Natural killer cell (primary cell): ENCODE measurements around the gene PPP2R2C. TPM values are rescaled to one million over a fixed set of nuclear protein-coding genes. Genes with fewer than 3 reads are reported as not detected.
A peak's percentile ranks its signal among the peaks of the same experiment; 100 is the strongest.

Experiments used
- ATAC-seq, 3 donors: fragments of 150-1000 bp in 2 of 3; fragments of 200-7000 bp in 1 of 3; cut with Tn5 transposase; 1 replicate in 1 of 3; 2 replicates in 2 of 3; pipeline ENCODE4 v1.10.0; 2021; ENCODE audit warnings: mild to moderate bottlenecking in 2 of 3, moderate library complexity in 2 of 3
- DNase-seq, 2 donors: peaks; one replicate each; pipeline versions ENCODE4 v3.0.0 to v3.0.0-alpha.2; 2013 to 2021; ENCODE audit warnings: mixed read lengths in 1 of 2
- H3K27ac ChIP-seq: one replicate; pipeline ENCODE4 v1.5.1; 2013; ENCODE audit warnings: mild to moderate bottlenecking, low read length
- H3K27me3 ChIP-seq: one replicate; pipeline ENCODE4 v1.6.1; 2013; ENCODE audit warnings: low read length; ENCODE audit not compliant: control insufficient read depth, insufficient read depth
- H3K36me3 ChIP-seq: one replicate; pipeline ENCODE4 v1.6.1; 2013; ENCODE audit warnings: low read length; ENCODE audit not compliant: control insufficient read depth, insufficient read depth
- H3K4me1 ChIP-seq: one replicate; pipeline ENCODE4 v1.6.1; 2013; ENCODE audit warnings: low read length; ENCODE audit not compliant: control insufficient read depth, insufficient read depth
- H3K4me3 ChIP-seq: one replicate; pipeline ENCODE4 v1.5.1; 2013; ENCODE audit warnings: low read length
- H3K9me3 ChIP-seq: one replicate; pipeline ENCODE4 v1.6.1; 2013; ENCODE audit warnings: low read length; ENCODE audit not compliant: control insufficient read depth, insufficient read depth
- H3K27ac Mint-ChIP-seq, 2 donors: one replicate each; pipeline ENCODE4 v1.8.0; 2022; ENCODE audit warnings: mild to moderate bottlenecking in 2 of 2, mixed read lengths in 2 of 2, moderate library complexity in 1 of 2
- H3K27me3 Mint-ChIP-seq, 2 donors: one replicate each; pipeline ENCODE4 v1.8.0; 2022; ENCODE audit warnings: low read depth in 2 of 2, mixed read lengths in 2 of 2
- H3K36me3 Mint-ChIP-seq: one replicate; pipeline ENCODE4 v1.8.0; 2022; ENCODE audit warnings: mixed read lengths
- H3K4me1 Mint-ChIP-seq, 2 donors: one replicate each; pipeline ENCODE4 v1.8.0; 2022; ENCODE audit warnings: mixed read lengths in 2 of 2
- H3K4me3 Mint-ChIP-seq: one replicate; pipeline ENCODE4 v1.8.0; 2022; ENCODE audit warnings: mild to moderate bottlenecking, moderate library complexity, mixed read lengths
- H3K9me3 Mint-ChIP-seq, 2 donors: one replicate each; pipeline ENCODE4 v1.8.0; 2022; ENCODE audit warnings: mixed read lengths in 2 of 2
- WGBS: methylation state at CpG from one replicate; pipeline ENCODE4 v1.1.7; 2013; ENCODE audit warnings: missing lambda C conversion rate; ENCODE audit not compliant: insufficient coverage; 5-methylcytosine and 5-hydroxymethylcytosine counted together
- intact Hi-C: fragments of 100-400 bp; cut with micrococcal nuclease; formaldehyde crosslinking; loops from one replicate; pipeline ENCODE4 v1.14.2; 2022
- total RNA-seq, 4 donors: library from RNA; stranded (reverse); fragments of 120-200 nt in 1 of 4; gene quantifications; one replicate each; pipeline versions ENCODE4 v1.2.3 to v1.2.4, GENCODE V29; 2013 to 2022
- TF ChIP-seq, protein P1 (sequence below): fragments of 200-600 bp; IDR thresholded peaks from one replicate; pipeline ENCODE4 v1.8.0; 2022; ENCODE audit warnings: antibody characterized with exemption

The PPP2R2C gene
- total RNA-seq, 3 donors from 2014 or later (not counting 1 experiment from before 2014, with no cell fraction given), result not detected

DNA sequence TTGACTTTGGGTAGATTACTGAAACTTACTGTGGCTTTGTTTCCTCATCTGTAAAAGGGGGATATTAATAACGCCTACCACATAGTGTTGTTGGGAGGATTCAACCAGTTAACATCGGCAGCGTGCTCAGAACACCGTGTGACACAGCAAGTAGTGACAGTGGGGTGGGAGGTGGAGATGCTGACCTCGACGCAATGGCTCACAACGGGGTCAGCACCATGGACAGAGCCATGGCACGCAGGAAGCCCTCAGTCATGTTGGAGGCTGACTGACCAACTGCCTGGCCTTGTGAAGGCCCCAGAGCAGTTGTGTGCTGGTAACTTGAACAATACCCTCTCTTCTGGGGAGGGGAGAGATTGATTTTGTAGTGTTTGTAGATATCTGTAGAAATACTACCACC lies 109.5 kb downstream of the PPP2R2C start:
- peak in 1 of 2 donors; percentile 49 for DNase-seq
- Histone ChIP-seq H3K36me3 (no peaks in the 10 kb centered on the region), H3K4me3 (no peak overlapping the region), H3K9me3 (no peaks in the 10 kb centered on the region), H3K27me3 (no peaks in the 10 kb centered on the region), H3K4me1 (no peaks in the 10 kb centered on the region), H3K27ac (no peak overlapping the region)
- Mint-ChIP-seq H3K9me3 (no peaks in the 10 kb centered on the region), H3K27me3 (peaks cover 6 to 22% of the 10 kb centered on the region in 2 donors), H3K36me3 (no peaks in the 10 kb centered on the region), H3K4me3 (no peak overlapping the region), H3K4me1 (peaks cover 0 to 4% of the 10 kb centered on the region in 2 donors), H3K27ac (no peak overlapping the region)
- ATAC-seq, result no peak
- intact Hi-C loops, result no loop called here
- TF ChIP-seq, protein P1, sequence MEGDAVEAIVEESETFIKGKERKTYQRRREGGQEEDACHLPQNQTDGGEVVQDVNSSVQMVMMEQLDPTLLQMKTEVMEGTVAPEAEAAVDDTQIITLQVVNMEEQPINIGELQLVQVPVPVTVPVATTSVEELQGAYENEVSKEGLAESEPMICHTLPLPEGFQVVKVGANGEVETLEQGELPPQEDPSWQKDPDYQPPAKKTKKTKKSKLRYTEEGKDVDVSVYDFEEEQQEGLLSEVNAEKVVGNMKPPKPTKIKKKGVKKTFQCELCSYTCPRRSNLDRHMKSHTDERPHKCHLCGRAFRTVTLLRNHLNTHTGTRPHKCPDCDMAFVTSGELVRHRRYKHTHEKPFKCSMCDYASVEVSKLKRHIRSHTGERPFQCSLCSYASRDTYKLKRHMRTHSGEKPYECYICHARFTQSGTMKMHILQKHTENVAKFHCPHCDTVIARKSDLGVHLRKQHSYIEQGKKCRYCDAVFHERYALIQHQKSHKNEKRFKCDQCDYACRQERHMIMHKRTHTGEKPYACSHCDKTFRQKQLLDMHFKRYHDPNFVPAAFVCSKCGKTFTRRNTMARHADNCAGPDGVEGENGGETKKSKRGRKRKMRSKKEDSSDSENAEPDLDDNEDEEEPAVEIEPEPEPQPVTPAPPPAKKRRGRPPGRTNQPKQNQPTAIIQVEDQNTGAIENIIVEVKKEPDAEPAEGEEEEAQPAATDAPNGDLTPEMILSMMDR, result no peak
- WGBS, result 40% methylated on average over 8 of the region's 8 CpGs

DNA sequence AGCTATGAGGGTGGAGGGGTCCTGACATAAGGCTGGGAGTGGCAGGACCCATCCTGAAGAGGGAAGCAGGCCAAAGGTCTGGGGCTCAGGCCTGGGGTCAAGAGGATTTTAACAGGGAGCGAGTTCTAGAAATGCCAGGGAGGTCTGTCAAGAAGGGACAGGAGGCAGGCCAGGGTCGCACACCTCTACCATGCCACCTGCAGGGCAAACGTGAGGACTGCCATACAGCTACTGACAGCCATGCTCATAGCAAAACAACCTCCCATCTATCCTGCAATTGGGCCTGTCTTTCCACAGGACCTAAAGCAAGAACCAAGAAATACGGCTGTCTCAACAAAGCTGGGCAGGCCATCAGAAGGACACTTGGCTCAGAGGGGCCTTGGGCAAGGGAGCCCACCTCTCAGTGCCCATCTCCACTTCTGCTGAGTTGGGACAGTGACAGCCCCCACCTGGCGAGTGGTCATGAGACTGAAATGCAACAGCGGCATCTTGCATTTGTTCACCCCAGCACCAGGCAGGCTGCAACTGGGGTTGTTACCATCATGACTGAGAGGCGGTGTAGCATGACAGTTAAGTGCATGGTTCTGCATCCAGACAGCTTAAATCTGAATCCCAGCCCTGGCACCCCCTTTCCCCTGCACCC lies 110.0 kb downstream of the PPP2R2C start:
- ATAC-seq (no peak), DNase-seq (no peak)
- TF ChIP-seq, protein P1, result no peak
- Histone ChIP-seq H3K27me3 (no peaks in the 10 kb centered on the region), H3K36me3 (no peaks in the 10 kb centered on the region), H3K4me3 (no peak overlapping the region), H3K4me1 (no peaks in the 10 kb centered on the region), H3K9me3 (no peaks in the 10 kb centered on the region), H3K27ac (no peak overlapping the region)
- intact Hi-C loops, result no loop called here
- Mint-ChIP-seq H3K27me3 (peaks cover 6 to 19% of the 10 kb centered on the region in 2 donors), H3K9me3 (no peaks in the 10 kb centered on the region), H3K4me3 (no peak overlapping the region), H3K4me1 (peaks cover 0 to 4% of the 10 kb centered on the region in 2 donors), H3K36me3 (no peaks in the 10 kb centered on the region), H3K27ac (no peak overlapping the region)
- 72% methylated on average over 7 of the region's 7 CpGs for WGBS

DNA sequence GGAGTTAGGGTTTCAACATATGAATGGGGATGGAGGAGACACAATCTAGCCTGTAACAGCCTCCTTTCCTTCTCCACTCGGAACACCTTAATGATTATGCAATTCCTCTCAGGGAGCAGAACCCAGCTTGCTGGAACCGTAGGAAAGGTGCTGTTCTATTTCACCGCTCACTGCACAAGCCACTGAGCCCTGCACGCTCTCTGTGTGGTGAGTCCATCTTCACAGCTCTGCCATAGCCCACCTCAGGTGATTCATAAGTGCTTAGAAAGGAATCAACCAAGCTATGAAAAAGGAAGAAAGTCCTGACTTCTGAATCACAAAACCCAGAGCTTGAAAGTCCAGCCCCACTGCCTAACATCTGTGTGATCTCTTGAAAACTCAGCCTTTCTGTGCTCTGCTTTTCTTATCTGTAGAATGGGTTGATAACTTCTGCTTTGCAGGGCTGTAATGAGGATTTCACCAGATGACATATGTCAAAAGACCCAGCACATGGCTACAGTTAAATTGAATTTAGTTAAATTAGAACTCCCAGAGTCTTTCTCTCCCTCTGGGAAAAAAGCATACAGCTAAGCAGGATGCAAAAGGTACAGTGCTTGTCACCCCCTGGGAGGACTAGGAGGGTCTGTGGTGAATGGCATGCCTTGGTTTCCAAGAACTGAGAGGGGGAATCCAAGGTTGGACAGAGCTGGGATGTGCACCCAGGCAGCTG lies 111.2 kb downstream of the PPP2R2C start:
- no peaks in the 10 kb centered on the region for H3K9me3 ChIP-seq
- no peaks in the 10 kb centered on the region for H3K4me1 ChIP-seq
- WGBS, result 75% methylated on average over 4 of the region's 4 CpGs
- no peak overlapping the region for H3K27ac Mint-ChIP-seq
- peaks cover 6 to 19% of the 10 kb centered on the region in 2 donors for H3K27me3 Mint-ChIP-seq
- no peaks in the 10 kb centered on the region for H3K36me3 ChIP-seq
- intact Hi-C loops, result no loop called here
- TF ChIP-seq, protein P1, result no peak
- DNase-seq (no peak), ATAC-seq (no peak)
- no peaks in the 10 kb centered on the region for H3K36me3 Mint-ChIP-seq
- no peaks in the 10 kb centered on the region for H3K27me3 ChIP-seq
- H3K4me3 Mint-ChIP-seq, result no peak overlapping the region
- no peaks in the 10 kb centered on the region for H3K9me3 Mint-ChIP-seq
- peaks cover 0 to 4% of the 10 kb centered on the region in 2 donors for H3K4me1 Mint-ChIP-seq
- H3K4me3 ChIP-seq, result no peak overlapping the region
- no peak overlapping the region for H3K27ac ChIP-seq
